Small intestine (tissue), 7 donors: ENCODE results near the gene SMYD3. TPM values are rescaled to one million over a fixed set of nuclear protein-coding genes. Genes with fewer than 3 reads are reported as not detected.

Experiments used
- DNase-seq, 2 donors: peaks; one replicate each; pipeline versions ENCODE4 v3.0.0 to v3.0.0-alpha.2; 2013
- FAIRE-seq: peaks from 2 replicates; lab custom pipeline; 2012; peaks lifted over from hg19 to GRCh38; lab: Jason Lieb, UNC
- H3K27ac ChIP-seq, 3 donors: one replicate each; pipeline ENCODE4 v1.5.1; 2013; ENCODE audit warnings: low read length in 2 of 3, mild to moderate bottlenecking in 2 of 3, control low read depth in 1 of 3, inconsistent platforms in 1 of 3, low read depth in 1 of 3, moderate library complexity in 1 of 3
- H3K27me3 ChIP-seq, 3 donors: one replicate each; pipeline ENCODE4 v1.6.1; 2013; ENCODE audit warnings: low read length in 3 of 3, inconsistent platforms in 1 of 3; ENCODE audit not compliant: control insufficient read depth in 3 of 3, insufficient read depth in 3 of 3
- H3K36me3 ChIP-seq, 3 donors: one replicate each; pipeline ENCODE4 v1.6.1; 2013; ENCODE audit warnings: low read length in 3 of 3, inconsistent platforms in 1 of 3, low read depth in 1 of 3, mild to moderate bottlenecking in 1 of 3, moderate library complexity in 1 of 3; ENCODE audit not compliant: control insufficient read depth in 3 of 3, insufficient read depth in 2 of 3
- H3K4me1 ChIP-seq, 3 donors: one replicate each; pipeline ENCODE4 v1.6.1; 2013; ENCODE audit warnings: low read length in 2 of 3, inconsistent platforms in 1 of 3, low read depth in 1 of 3, mild to moderate bottlenecking in 1 of 3, moderate library complexity in 1 of 3; ENCODE audit not compliant: control insufficient read depth in 3 of 3, insufficient read depth in 2 of 3
- H3K4me3 ChIP-seq, 3 donors: one replicate each; pipeline ENCODE4 v1.5.1; 2013; ENCODE audit warnings: low read length in 3 of 3, control low read depth in 1 of 3, inconsistent platforms in 1 of 3, low read depth in 1 of 3, mild to moderate bottlenecking in 1 of 3, moderate library complexity in 1 of 3
- H3K9me3 ChIP-seq, 2 donors: one replicate each; pipeline ENCODE4 v1.6.1; 2013; ENCODE audit warnings: low read depth in 1 of 2, low read length in 1 of 2; ENCODE audit not compliant: control insufficient read depth in 2 of 2, insufficient read depth in 1 of 2
- WGBS, 3 donors: extraction: QIAGEN DNeasy Blood & Tissue Kit; methylation state at CpG; one replicate each; pipeline ENCODE4 v1.1.7; 2013; 5-methylcytosine and 5-hydroxymethylcytosine counted together
- polyA plus RNA-seq, 4 donors: library from polyadenylated mRNA; stranded (reverse) in 3 of 4; unstranded in 1 of 4; fragments of 200-250 nt in 3 of 4; fragments of 120-200 nt in 1 of 4; gene quantifications; one replicate each; pipeline versions ENCODE4 v1.2.1 to v1.2.3, GENCODE V29; 2013
- donor health status: healthy with polysubstance abuse.
- donor health status: control.
- donor health status: control.
- donor health status: Bipolar disorder and iron deficiency.
- donor health status: healthy.

SMYD3 gene
- polyA plus RNA-seq, 4 donors, result 5.4 to 10.1 (median 8.5) TPM

DNA sequence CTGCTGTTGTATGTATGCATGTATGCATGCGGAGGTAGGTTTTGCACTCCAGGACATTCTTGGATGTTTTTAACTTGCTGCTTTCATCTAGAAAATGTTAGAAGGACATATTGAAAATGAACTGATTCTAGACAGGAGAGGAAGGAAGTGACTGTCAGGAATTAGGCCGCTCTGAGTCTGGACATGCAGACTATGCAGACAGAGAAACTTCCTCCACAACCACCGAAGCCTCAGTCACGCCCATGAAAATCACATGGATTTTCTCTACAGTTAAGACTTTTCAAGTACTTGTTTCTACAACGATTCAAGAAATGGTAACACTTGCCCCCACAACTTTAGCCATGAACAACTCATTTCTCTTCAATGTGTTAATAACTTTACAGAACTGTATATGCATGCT is 211.1 kb downstream of the SMYD3 start:
- H3K36me3 ChIP-seq, result no peaks in the 10 kb centered on the region
- 60 to 90% (median 75%) methylated on average over 5 of the region's 5 CpGs for WGBS, 3 donors
- no peaks in the 10 kb centered on the region for H3K4me1 ChIP-seq
- no peak overlapping the region for H3K4me3 ChIP-seq
- H3K9me3 ChIP-seq, result no peaks in the 10 kb centered on the region
- DNase-seq (no peak), FAIRE-seq (no peak)
- H3K27me3 ChIP-seq, result no peaks in the 10 kb centered on the region
- no peak overlapping the region for H3K27ac ChIP-seq

DNA sequence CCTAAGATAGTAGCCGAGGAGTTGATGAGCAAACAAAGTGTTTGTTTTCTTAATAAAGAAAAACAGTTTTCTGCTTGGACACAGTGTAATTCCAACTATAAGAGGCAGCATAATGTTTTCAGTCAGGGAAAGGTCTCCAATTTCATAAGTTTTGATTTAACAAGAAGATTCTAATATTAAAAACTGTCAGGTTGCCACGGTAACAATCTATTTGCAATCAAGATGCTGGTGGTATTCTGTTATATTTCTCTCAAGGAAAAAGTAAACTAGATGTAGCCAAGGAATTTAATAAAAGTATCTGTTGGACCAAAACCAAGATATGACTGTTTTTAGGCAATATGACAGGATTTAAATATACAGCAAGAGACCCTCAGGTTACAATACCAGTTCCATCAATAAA is 211.7 kb downstream of the SMYD3 start:
- Histone ChIP-seq H3K4me1 (no peaks in the 10 kb centered on the region), H3K27ac (no peak overlapping the region), H3K4me3 (no peak overlapping the region), H3K27me3 (no peaks in the 10 kb centered on the region), H3K9me3 (no peaks in the 10 kb centered on the region), H3K36me3 (no peaks in the 10 kb centered on the region)
- DNase-seq, result no peak
- WGBS, 3 donors, result 85 to 97% (median 94%) methylated on average over 2 of the region's 2 CpGs
- FAIRE-seq, result no peak

DNA sequence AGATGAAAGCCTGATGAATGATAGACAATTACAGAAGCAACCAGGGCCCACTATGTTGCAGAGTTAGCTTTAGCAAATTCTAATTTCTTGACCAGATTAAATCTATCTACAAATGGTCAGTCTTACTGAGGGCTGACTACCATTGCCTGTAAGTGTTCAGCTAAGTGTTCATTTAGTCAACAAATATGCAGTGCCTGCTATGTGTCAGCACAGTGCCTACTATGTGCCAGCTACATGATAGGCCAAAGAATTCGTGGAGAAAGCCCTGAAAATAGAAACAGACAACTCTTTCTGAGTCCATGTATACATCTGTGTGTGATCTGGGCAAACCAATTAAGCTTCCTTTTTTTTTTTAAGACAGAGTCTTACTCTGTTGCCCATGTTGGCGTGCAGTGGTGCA is 212.8 kb downstream of the SMYD3 start:
- Histone ChIP-seq H3K4me1 (no peaks in the 10 kb centered on the region), H3K9me3 (no peaks in the 10 kb centered on the region), H3K36me3 (no peaks in the 10 kb centered on the region), H3K27me3 (no peaks in the 10 kb centered on the region), H3K4me3 (no peak overlapping the region), H3K27ac (no peak overlapping the region)
- 76 to 90% (median 85%) methylated on average over 2 of the region's 2 CpGs for WGBS, 3 donors
- DNase-seq, result no peak
- no peak for FAIRE-seq

DNA sequence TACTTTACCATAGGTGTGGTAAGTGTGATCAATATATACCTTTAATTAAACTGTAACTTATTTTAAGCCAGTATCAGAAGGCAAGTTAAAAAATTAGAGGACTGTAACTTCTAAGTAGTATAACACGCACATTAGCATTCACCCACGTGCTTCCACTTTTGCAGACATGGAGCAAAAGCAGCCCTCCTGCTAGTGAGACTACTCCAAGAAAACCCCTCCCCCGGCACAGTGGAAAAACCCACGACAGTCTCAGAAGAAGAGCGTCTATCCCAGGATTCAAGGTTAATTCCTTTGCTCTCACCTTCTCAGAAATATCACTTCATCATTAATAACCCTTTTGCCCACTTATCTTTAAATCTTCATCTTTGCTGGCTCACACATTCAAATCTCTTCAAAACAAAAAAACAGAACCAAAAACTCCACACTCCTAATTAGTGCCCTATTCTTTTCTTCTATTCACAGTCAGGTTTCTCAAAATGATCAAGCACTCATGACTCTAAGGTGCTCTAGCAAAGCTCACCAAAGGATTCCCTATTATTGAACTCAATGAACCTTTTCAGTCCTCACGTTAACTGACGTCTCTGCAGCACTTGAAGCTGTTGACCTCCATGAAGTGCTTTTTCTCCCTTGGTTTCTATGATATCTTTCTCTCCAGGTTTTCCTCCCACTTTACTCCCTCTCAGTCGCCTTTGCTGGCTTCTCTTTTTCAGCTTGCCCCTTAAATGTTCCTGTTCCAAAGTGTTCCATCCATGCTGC is 213.5 kb downstream of the SMYD3 start:
- 92 to 96% (median 93%) methylated on average over 8 of the region's 8 CpGs for WGBS, 3 donors
- Histone ChIP-seq H3K9me3 (no peaks in the 10 kb centered on the region), H3K36me3 (no peaks in the 10 kb centered on the region), H3K4me3 (no peak overlapping the region), H3K27ac (no peak overlapping the region), H3K27me3 (no peaks in the 10 kb centered on the region), H3K4me1 (no peaks in the 10 kb centered on the region)
- FAIRE-seq, result no peak
- DNase-seq, result no peak

DNA sequence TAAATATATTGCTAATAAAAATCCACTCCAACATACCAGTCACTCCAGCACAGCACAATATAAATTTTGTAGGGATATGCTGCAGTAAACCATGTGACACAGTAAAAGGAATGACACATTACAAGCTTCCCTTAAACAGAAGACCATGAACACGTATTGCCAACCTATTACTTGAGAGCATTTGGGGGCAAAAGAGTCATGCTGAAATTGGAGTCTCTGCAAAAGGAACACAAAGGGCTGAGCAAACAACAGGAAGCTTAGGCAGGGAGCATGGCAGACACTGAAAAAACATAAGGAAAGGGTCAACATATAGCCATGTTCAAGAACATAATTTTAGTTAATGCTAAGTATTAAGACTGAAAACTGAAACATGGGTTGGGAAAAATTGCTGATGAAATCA is 214.5 kb downstream of the SMYD3 start:
- no peak for FAIRE-seq
- WGBS, 3 donors, result 82 to 98% (median 97%) methylated on average over 1 of the region's 1 CpG
- DNase-seq, result no peak
- H3K4me3 ChIP-seq, result no peak overlapping the region
- no peak overlapping the region for H3K27ac ChIP-seq
- H3K27me3 ChIP-seq, result no peaks in the 10 kb centered on the region
- H3K9me3 ChIP-seq, result no peaks in the 10 kb centered on the region
- H3K36me3 ChIP-seq, result no peaks in the 10 kb centered on the region
- H3K4me1 ChIP-seq, result no peaks in the 10 kb centered on the region

DNA sequence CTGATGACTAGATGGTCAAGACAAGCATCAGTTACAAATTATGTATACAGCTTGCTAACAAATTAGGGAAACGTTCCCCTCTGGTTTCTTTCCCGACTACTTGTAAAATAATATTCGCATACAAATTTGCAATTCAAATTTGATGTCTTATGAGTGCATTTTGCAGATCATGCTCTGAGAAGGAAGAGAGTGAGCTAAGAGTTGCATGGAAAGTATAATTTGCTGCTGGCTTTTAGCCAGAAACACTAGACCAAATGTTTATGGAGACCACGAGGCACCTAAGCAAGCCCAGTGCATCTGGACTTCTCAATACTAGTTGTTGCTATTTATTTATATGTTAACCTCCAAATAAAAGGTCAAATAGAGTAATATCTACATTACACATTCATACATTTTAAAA is 216.0 kb downstream of the SMYD3 start:
- no peaks in the 10 kb centered on the region for H3K4me1 ChIP-seq
- 67 to 77% (median 70%) methylated on average over 4 of the region's 4 CpGs for WGBS, 3 donors
- no peak for FAIRE-seq
- DNase-seq, result no peak
- H3K4me3 ChIP-seq, result no peak overlapping the region
- H3K27me3 ChIP-seq, result no peaks in the 10 kb centered on the region
- H3K27ac ChIP-seq, result no peak overlapping the region
- H3K9me3 ChIP-seq, result no peaks in the 10 kb centered on the region
- no peaks in the 10 kb centered on the region for H3K36me3 ChIP-seq

DNA sequence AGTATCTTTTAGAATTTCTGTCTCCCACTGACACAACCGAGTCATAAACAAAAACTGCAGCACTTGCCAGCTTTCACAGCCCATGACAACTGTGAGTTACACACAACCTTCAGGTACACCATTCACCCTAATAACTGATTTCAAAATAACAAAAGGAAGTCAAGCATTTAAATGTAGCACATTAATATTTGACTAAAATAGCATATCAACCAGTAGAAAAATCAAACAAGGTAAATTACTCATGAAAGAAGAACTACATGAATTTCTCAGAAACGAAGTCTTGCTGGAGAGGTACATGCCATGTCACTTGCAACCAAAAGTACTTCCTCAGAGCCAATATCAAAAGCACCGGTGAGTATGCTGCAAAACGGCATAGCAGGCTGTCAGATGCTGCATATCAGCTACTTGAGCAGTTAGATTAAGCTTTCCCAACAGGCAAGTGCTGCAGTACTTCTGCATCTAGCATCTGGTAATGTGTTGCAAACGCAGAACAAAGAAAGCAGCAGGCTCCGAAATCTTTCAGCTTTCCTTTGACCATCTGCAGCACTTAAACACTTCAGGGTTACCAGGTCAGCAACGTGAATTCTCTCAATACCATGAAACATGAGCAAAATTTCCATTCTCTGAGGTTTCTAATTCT is 223.2 kb downstream of the SMYD3 start:
- no peak for DNase-seq
- H3K4me1 ChIP-seq, result no peaks in the 10 kb centered on the region
- 71 to 79% (median 79%) methylated on average over 7 of the region's 7 CpGs for WGBS, 3 donors
- no peaks in the 10 kb centered on the region for H3K36me3 ChIP-seq
- FAIRE-seq, result no peak
- no peaks in the 10 kb centered on the region for H3K9me3 ChIP-seq
- H3K27ac ChIP-seq, result no peak overlapping the region
- H3K4me3 ChIP-seq, result no peak overlapping the region
- H3K27me3 ChIP-seq, result no peaks in the 10 kb centered on the region

DNA sequence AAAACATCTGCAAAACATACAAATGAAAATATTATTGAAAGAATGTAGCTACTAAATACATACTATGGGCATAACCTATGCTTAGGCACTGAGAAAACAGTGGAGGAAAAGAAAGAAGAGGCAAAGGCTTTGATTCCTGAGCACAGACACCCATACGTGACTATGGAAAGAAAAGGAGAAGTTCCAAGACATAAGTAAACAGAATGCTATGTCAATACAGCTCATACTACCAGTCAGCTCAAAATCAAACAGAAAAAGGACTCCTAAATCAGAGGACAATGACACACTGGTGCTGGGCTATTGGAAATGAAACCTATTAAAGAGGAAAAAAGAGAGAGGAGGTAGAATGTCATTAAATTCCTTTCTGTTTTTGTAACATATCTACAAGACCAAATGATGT is 225.4 kb downstream of the SMYD3 start:
- FAIRE-seq, result no peak
- no peak for DNase-seq
- no peak overlapping the region for H3K4me3 ChIP-seq
- H3K36me3 ChIP-seq, result no peaks in the 10 kb centered on the region
- H3K27ac ChIP-seq, result no peak overlapping the region
- H3K9me3 ChIP-seq, result no peaks in the 10 kb centered on the region
- no peaks in the 10 kb centered on the region for H3K27me3 ChIP-seq
- 70 to 80% (median 73%) methylated on average over 1 of the region's 1 CpG for WGBS, 3 donors
- H3K4me1 ChIP-seq, result no peaks in the 10 kb centered on the region
